Prostate gland (tissue), 2 donors: Measurements from ENCODE around the gene KAZN. TPM values are rescaled to one million over a fixed set of nuclear protein-coding genes. Genes with fewer than 3 reads are reported as not detected.

Source experiments
- DNase-seq: peaks from one replicate; pipeline ENCODE4 v3.0.0-alpha.2; 2019; ENCODE audit warnings: low spot score
- H3K27ac ChIP-seq, 2 donors: fragments of 200-600 bp; sonication (generic); 2 replicates each; pipeline ENCODE4 v1.5.1; 2017 to 2019
- H3K27me3 ChIP-seq: fragments of 200-600 bp; sonication (generic); replicated peaks from 2 replicates; pipeline ENCODE4 v1.5.1; 2019; ENCODE audit not compliant: insufficient read depth
- H3K36me3 ChIP-seq, 2 donors: fragments of 200-600 bp; sonication (generic); 1 replicate in 1 of 2; 2 replicates in 1 of 2; pipeline versions ENCODE4 v1.5.1 to v1.8.1; 2017 to 2019
- H3K4me1 ChIP-seq: fragments of 200-600 bp; sonication (generic); replicated peaks from 2 replicates; pipeline ENCODE4 v1.5.1; 2019
- H3K4me3 ChIP-seq, 2 donors: fragments of 200-600 bp; sonication (generic); 2 replicates each; pipeline ENCODE4 v1.5.1; 2017 to 2019
- H3K9me3 ChIP-seq: fragments of 200-600 bp; sonication (generic); 2 replicates; pipeline ENCODE4 v1.5.1; 2017
- CTCF ChIP-seq, 4 experiments: fragments of 200-600 bp in 2 of 4; fragments of 450-650 bp in 2 of 4; sonication (generic) in 2 of 4; IDR thresholded peaks; 1 replicate in 3 of 4; 2 replicates in 1 of 4; pipeline ENCODE4 v1.5.1; 2016 to 2019; ENCODE audit warnings: antibody characterized with exemption in 4 of 4, mild to moderate bottlenecking in 2 of 4, moderate library complexity in 2 of 4
- POLR2A ChIP-seq: fragments of 450-650 bp; IDR thresholded peaks from one replicate; pipeline ENCODE4 v1.6.1; 2016; ENCODE audit warnings: antibody characterized with exemption, mild to moderate bottlenecking
- POLR2AphosphoS5 ChIP-seq: sonication (generic); formaldehyde crosslinking; IDR thresholded peaks from one replicate; pipeline ENCODE4 v1.6.1; 2017; ENCODE audit warnings: antibody characterized with exemption
- WGBS: methylation state at CpG from one replicate; pipeline ENCODE4 v1.1.5; 2018; 5-methylcytosine and 5-hydroxymethylcytosine counted together
- intact Hi-C: fragments of 100-400 bp; cut with DNase I; formaldehyde crosslinking; loops from one replicate; pipeline ENCODE4 v1.14.2; 2022
- total RNA-seq, 2 donors: library from RNA; depleted of rRNA; stranded (reverse); fragments of >200 nt; gene quantifications; one replicate each; pipeline ENCODE4 v1.1.0, GENCODE V29; 2016

Gene KAZN
- total RNA-seq, 2 donors from 2014 or later = 8.3 to 12.7 TPM

- Histone ChIP-seq H3K27ac (no peak overlapping the region), H3K9me3 (no peaks in the 10 kb centered on the region), H3K4me1 (no peaks in the 10 kb centered on the region), H3K27me3 (no peaks in the 10 kb centered on the region), H3K36me3 (no peaks in the 10 kb centered on the region), H3K4me3 (no peak overlapping the region)
- DNase-seq = no peak
- WGBS = 88% methylated on average over 4 of the region's 4 CpGs
- TF ChIP-seq POLR2A = no peak
- TF ChIP-seq POLR2AphosphoS5 = no peak
- no peak for TF ChIP-seq CTCF (IDR thresholded peaks at IDR 0.05)
- intact Hi-C loops = no loop called here
Measured at GRCh38 chr1:14774988-14775387, 176.5 kb downstream of the KAZN start.

GRCh38 chr1:14775434-14775833 lies 176.9 kb downstream of the KAZN start:
- no peaks in the 10 kb centered on the region for H3K9me3 ChIP-seq
- no peaks in the 10 kb centered on the region for H3K27me3 ChIP-seq
- no peak overlapping the region for H3K27ac ChIP-seq
- DNase-seq = no peak
- intact Hi-C loops = no loop called here
- no peak for TF ChIP-seq POLR2A
- no peak for TF ChIP-seq CTCF (IDR thresholded peaks at IDR 0.05)
- no peak for TF ChIP-seq POLR2AphosphoS5
- no peak overlapping the region for H3K4me3 ChIP-seq
- WGBS = 96% methylated on average over 10 of the region's 10 CpGs
- H3K36me3 ChIP-seq = no peaks in the 10 kb centered on the region
- no peaks in the 10 kb centered on the region for H3K4me1 ChIP-seq

- WGBS = 76% methylated on average over 11 of the region's 11 CpGs
- no peak overlapping the region for H3K27ac ChIP-seq
- intact Hi-C loops = no loop called here
- no peak for DNase-seq
- H3K9me3 ChIP-seq = no peaks in the 10 kb centered on the region
- no peaks in the 10 kb centered on the region for H3K4me1 ChIP-seq
- TF ChIP-seq CTCF (IDR thresholded peaks at IDR 0.05) (no peak), POLR2A (no peak), POLR2AphosphoS5 (no peak)
- no peaks in the 10 kb centered on the region for H3K27me3 ChIP-seq
- no peak overlapping the region for H3K4me3 ChIP-seq
- H3K36me3 ChIP-seq = no peaks in the 10 kb centered on the region
Measured at GRCh38 chr1:14777516-14778506, 179.3 kb downstream of the KAZN start.

GRCh38 chr1:14778541-14778897 lies 180.0 kb downstream of the KAZN start:
- Histone ChIP-seq H3K4me3 (no peak overlapping the region), H3K4me1 (no peaks in the 10 kb centered on the region), H3K36me3 (no peaks in the 10 kb centered on the region), H3K27me3 (no peaks in the 10 kb centered on the region), H3K9me3 (no peaks in the 10 kb centered on the region), H3K27ac (no peak overlapping the region)
- WGBS = 86% methylated on average over 3 of the region's 3 CpGs
- intact Hi-C loops = no loop called here
- DNase-seq = no peak
- TF ChIP-seq CTCF (IDR thresholded peaks at IDR 0.05) (no peak), POLR2AphosphoS5 (no peak), POLR2A (no peak)
